ENCODE data around the gene CORO2B. TPM values are rescaled to one million over a fixed set of nuclear protein-coding genes. Genes with fewer than 3 reads are reported as not detected.

CORO2B gene
- total and polyA plus RNA-seq, 2 of the 4 experiments (the other 2 are of a cell fraction) = 9.3 to 39.3 TPM

- no peak overlapping the region for H4K8ac ChIP-seq (ENCODE audit: low read depth in 2 of 2, low read length in 2 of 2)
- dilution Hi-C loops (cut with HindIII; ENCODE audit: low sequenced_read_pairs, unreplicated experiment) (no loop called here), in situ Hi-C loops (cut with MboI; ENCODE audit: low sequenced_read_pairs) (loop anchor here (5.0 to 10.0 kb wide), 2 partner anchors 64 to 146 kb away; no protein-coding TSS in a partner anchor), intact Hi-C loops (cut with micrococcal nuclease) (loop anchor here (1.0 to 5.0 kb wide), 3 partner anchors 91 to 194 kb away; partner anchors contain the start of gene ANP32A)
- no peak overlapping the region for H3K9ac ChIP-seq (ENCODE audit: low read depth, low read length)
- H2AK5ac ChIP-seq (ENCODE audit: low read depth, low read length) = no peak overlapping the region
- H3K23ac ChIP-seq (ENCODE audit: low read depth, low read length) = no peak overlapping the region
- 62% methylated on average over 12 of the region's 15 CpGs; no CpG with 5 or more reads in 1 of the 2 experiments for WGBS, 2 experiments (ENCODE audit: extremely low coverage in 2 of 2, insufficient read length in 1 of 2)
- ChIA-PET CTCF (interaction anchor here (0.8 kb wide), 1 partner anchor 145 kb away, joined by 3 read pairs; no protein-coding TSS in a partner anchor), POLR2A (ENCODE audit: unreplicated experiment) (no interaction called here)
- no peaks in the 10 kb centered on the region for H3K36me3 ChIP-seq (ENCODE audit: control insufficient read depth, insufficient read depth, low read length)
- H3K9me3 ChIP-seq (ENCODE audit: control insufficient read depth, insufficient read depth, low read length) = no peaks in the 10 kb centered on the region
- no peak overlapping the region for H2BK5ac ChIP-seq (ENCODE audit: low read depth, low read length, poor library complexity, severe bottlenecking)
- no peak overlapping the region for H3K27ac ChIP-seq (ENCODE audit: insufficient read depth, low read length)
- no TSS peak for BruUV-seq (replicated peaks)
- H2AFZ ChIP-seq (replicated peaks; ENCODE audit: low read length, poor library complexity) = no peak overlapping the region
- H2AK9ac ChIP-seq (replicated peaks; ENCODE audit: low read depth, low read length, poor library complexity) = no peak overlapping the region
- no peak overlapping the region for H4K91ac ChIP-seq (ENCODE audit: insufficient read depth, low read depth, low read length)
- H3K27me3 ChIP-seq (ENCODE audit: control insufficient read depth, insufficient read depth, low read length) = peaks cover 19% of the 10 kb centered on the region
- no peak overlapping the region for H4K5ac ChIP-seq (ENCODE audit: low read depth, low read length)
- no peak overlapping the region for H2BK15ac ChIP-seq (ENCODE audit: low read depth, low read length)
- H3K18ac ChIP-seq (ENCODE audit: low read depth, low read length) = no peak overlapping the region
- H3K4ac ChIP-seq (ENCODE audit: low read depth, low read length) = no peak overlapping the region
- ATAC-seq (ENCODE audit: low read depth) (no peak), DNase-seq (no peak)
- H3K4me3 ChIP-seq (ENCODE audit: insufficient read depth, low read depth, low read length) = no peak overlapping the region
- H3K4me2 ChIP-seq (ENCODE audit: low read depth, low read length) = no peak overlapping the region
- no peak overlapping the region for H2BK120ac ChIP-seq (ENCODE audit: low read depth, low read length)
- no peak overlapping the region for H3K56ac ChIP-seq (ENCODE audit: extremely low read depth, insufficient read depth, low read length)
- H3K79me1 ChIP-seq (ENCODE audit: low read depth in 1 of 2, low read length in 2 of 2) = no peaks in the 10 kb centered on the region
- 0 out of 2 replicates have a peak, but pooled peaks cover 3% of the 10 kb centered on the region for H3K9me1 ChIP-seq (ENCODE audit: insufficient read depth, low read length)
- no peaks in the 10 kb centered on the region for H4K20me1 ChIP-seq (ENCODE audit: insufficient read depth, low read length)
- H3K4me1 ChIP-seq (ENCODE audit: control insufficient read depth, insufficient read depth, low read length) = peaks cover 5% of the 10 kb centered on the region
- no peak for TF ChIP-seq USF2 (IDR thresholded peaks at IDR 0.05; ENCODE audit: low read depth, low read length)
- no peak for TF ChIP-seq BHLHE40 (IDR thresholded peaks at IDR 0.05; ENCODE audit: low read depth, low read length)
- no peak for TF ChIP-seq MAFK (IDR thresholded peaks at IDR 0.05; ENCODE audit: low read depth, low read length)
- no peak for TF ChIP-seq CTCF (conservative IDR thresholded peaks at IDR 0.05; ENCODE audit: low read depth, low read length)
- no peak for TF ChIP-seq MAZ (IDR thresholded peaks at IDR 0.05; ENCODE audit: borderline replicate concordance, low read depth, low read length)
- no peak for TF ChIP-seq ELK1 (IDR thresholded peaks at IDR 0.05; ENCODE audit: borderline replicate concordance, low read depth, low read length)
- TF ChIP-seq POLR2A (IDR thresholded peaks at IDR 0.05; ENCODE audit: low read depth, low read length) = no peak
- no peak for TF ChIP-seq RAD21 (IDR thresholded peaks at IDR 0.05; ENCODE audit: low read length)
- TF ChIP-seq NFE2L2 (IDR thresholded peaks at IDR 0.05; ENCODE audit: low read depth, low read length) = no peak
- TF ChIP-seq SMC3 (IDR thresholded peaks at IDR 0.05; ENCODE audit: low read depth, low read length) = no peak
- no peak overlapping the region for H3K14ac ChIP-seq (replicated peaks; ENCODE audit: low read depth, low read length)
- no peak overlapping the region for H2BK20ac ChIP-seq (ENCODE audit: low read depth, low read length)
Observed at GRCh38 chr15:68730976-68731897, 152.4 kb downstream of the CORO2B start.
